Stomach (tissue), 19 donors: ENCODE data around the gene CHSY3. TPM values are rescaled to one million over a fixed set of nuclear protein-coding genes. Genes with fewer than 3 reads are reported as not detected.

ENCODE experiments used
- DNase-seq, 2 donors: peaks; one replicate each; pipeline versions ENCODE4 v3.0.0 to v3.0.0-alpha.2; 2013 to 2019
- H3K27ac ChIP-seq, 5 donors: fragments of 200-600 bp in 4 of 5; sonication (generic) in 4 of 5; one replicate each; pipeline ENCODE4 v1.5.1; 2013 to 2019; ENCODE audit warnings: mild to moderate bottlenecking in 1 of 5, moderate library complexity in 1 of 5
- H3K27me3 ChIP-seq, 3 donors: fragments of 200-600 bp; sonication (generic); one replicate each; pipeline ENCODE4 v1.5.1; 2017 to 2019; ENCODE audit warnings: mixed run types in 1 of 3
- H3K36me3 ChIP-seq, 4 donors: fragments of 200-600 bp; sonication (generic); 1 replicate in 3 of 4; 2 replicates in 1 of 4; pipeline ENCODE4 v1.5.1; 2016 to 2019
- H3K4me1 ChIP-seq, 4 donors: fragments of 200-600 bp; sonication (generic); one replicate each; pipeline ENCODE4 v1.5.1; 2016 to 2019
- H3K4me3 ChIP-seq, 4 donors: fragments of 200-600 bp; sonication (generic) in 3 of 4; one replicate each; pipeline ENCODE4 v1.5.1; 2016 to 2019; ENCODE audit warnings: mild to moderate bottlenecking in 1 of 4
- H3K9me3 ChIP-seq, 4 donors: fragments of 200-600 bp; sonication (generic); one replicate each; pipeline ENCODE4 v1.5.1; 2016 to 2019
- CTCF ChIP-seq, 7 experiments: fragments of 450-650 bp in 4 of 7; fragments of 200-600 bp in 3 of 7; sonication (generic) in 3 of 7; IDR thresholded peaks; one replicate each; pipeline ENCODE4 v1.5.1; 2016 to 2019; ENCODE audit warnings: antibody characterized with exemption in 7 of 7, control low read depth in 2 of 7, mild to moderate bottlenecking in 1 of 7
- EP300 ChIP-seq: sonication (generic); formaldehyde crosslinking; IDR thresholded peaks from one replicate; pipeline ENCODE4 v1.6.1; 2017; ENCODE audit warnings: antibody characterized with exemption
- POLR2A ChIP-seq, 4 donors: fragments of 450-650 bp; IDR thresholded peaks; one replicate each; pipeline ENCODE4 v1.6.1; 2016; ENCODE audit warnings: antibody characterized with exemption in 4 of 4, control low read depth in 2 of 4, mild to moderate bottlenecking in 1 of 4, moderate library complexity in 1 of 4
- POLR2AphosphoS5 ChIP-seq, 3 donors: sonication (generic); formaldehyde crosslinking; IDR thresholded peaks; one replicate each; pipeline ENCODE4 v1.6.1; 2016; ENCODE audit warnings: antibody characterized with exemption in 3 of 3
- WGBS, 5 donors: extraction: QIAGEN DNeasy Blood & Tissue Kit in 3 of 5; methylation state at CpG; one replicate each; pipeline versions ENCODE4 v1.1.5 to v1.1.7; 2013 to 2018; 5-methylcytosine and 5-hydroxymethylcytosine counted together
- intact Hi-C: fragments of 100-400 bp; cut with DNase I; formaldehyde crosslinking; loops from one replicate; pipeline ENCODE4 v1.15.1; 2023; ENCODE audit warnings: low total_unique reads
- long read RNA-seq, 10 donors: transcript quantifications; one replicate each; lab custom pipeline, GENCODE V29; 2026
- polyA plus RNA-seq, 3 donors: library from polyadenylated mRNA; stranded (reverse); fragments of 200-250 nt; gene quantifications; one replicate each; pipeline ENCODE4 v1.2.3, GENCODE V29; 2013
- total RNA-seq, 5 donors: library from RNA; depleted of rRNA; stranded (reverse); fragments of >200 nt; gene quantifications; one replicate each; pipeline versions ENCODE4 v1.1.0 to v1.2.3, GENCODE V29; 2014 to 2016
- donor health status: healthy with polysubstance abuse.
- donor health status: Bipolar disorder and iron deficiency.
- donor health status: healthy.

The CHSY3 gene
- total RNA-seq (1 to 10 TPM in 3 of 5 donors, under 1 TPM in 1, not detected in 1; under 0.01 to 6.1 (median 2.2) TPM), polyA plus RNA-seq (under 1 TPM; 0.15 to 0.31 (median 0.25) TPM)
- long read RNA-seq, donor 1: 0 reads
- long read RNA-seq, donor 2: 0 reads
- long read RNA-seq, donor 3: 0 reads
- long read RNA-seq, donor 4: 0 reads
- long read RNA-seq, donor 5: 0 reads
- long read RNA-seq, donor 6: 0 reads
- long read RNA-seq, donor 7: 0 reads
- long read RNA-seq, donor 8: 0 reads
- long read RNA-seq, donor 9: 0 reads
- long read RNA-seq, donor 10: 0 reads

DNA sequence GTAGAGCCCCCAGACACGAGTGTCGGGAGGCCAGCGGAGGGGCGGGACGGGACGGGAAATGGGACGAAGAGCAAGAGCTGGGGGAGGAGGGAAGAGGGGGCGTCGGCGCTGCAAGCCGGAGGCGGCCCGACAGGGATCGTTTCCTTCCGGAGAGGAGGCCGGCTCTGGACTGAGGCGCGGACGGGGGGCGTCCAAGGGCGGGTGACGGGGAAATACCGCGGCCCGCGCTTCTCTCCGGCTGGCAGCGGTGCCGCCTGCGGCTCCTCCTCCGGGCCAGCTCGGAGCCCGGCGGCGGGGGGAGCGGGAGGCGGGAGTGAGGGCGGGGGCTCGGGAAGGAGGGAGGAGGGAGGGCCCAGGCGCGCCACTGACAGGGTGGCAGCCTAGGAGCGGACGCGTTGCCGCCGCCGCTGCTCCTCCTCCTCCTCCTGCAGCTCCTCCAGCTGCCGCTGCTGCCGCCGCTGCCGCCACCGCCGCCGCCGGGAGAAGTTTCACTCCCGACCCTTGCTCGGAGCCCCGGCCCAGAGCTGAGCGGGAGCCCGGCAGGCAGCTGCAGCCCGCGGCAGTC is at the start of gene CHSY3:
TSS of gene CHSY3 (plus strand) at position 364 of the 565 bp plus-strand sequence.
- Histone ChIP-seq H3K4me3 (peak within 1 kb of the TSS; percentile 68 to 91 (median 70)), H3K4me1 (peaks cover 7 to 34% (median 29%) of the 10 kb centered on the region in 4 donors), H3K27ac (peak within 1 kb of the TSS; percentile 57 to 83 (median 81)), H3K27me3 (peaks cover 0 to 53% (median 25%) of the 10 kb centered on the region in 3 donors), H3K36me3 (no peaks in the 10 kb centered on the region), H3K9me3 (no peaks in the 10 kb centered on the region)
- peak; percentile 80 to 95 for DNase-seq
- 0 to 1% (median 0%) methylated on average over 15 to 59 of the region's 62 CpGs for WGBS, 5 donors
- intact Hi-C loops: no loop called here
- TF ChIP-seq EP300 (no peak), POLR2A (IDR thresholded peaks at IDR 0.05) (no peak), CTCF (IDR thresholded peaks at IDR 0.05) (no peak), POLR2AphosphoS5 (IDR thresholded peaks at IDR 0.05) (no peak)

GRCh38 chr5:129856325-129856724 is 47.9 kb upstream of the CHSY3 start:
- Histone ChIP-seq H3K27me3 (no peaks in the 10 kb centered on the region), H3K27ac (no peak overlapping the region), H3K4me3 (no peak overlapping the region), H3K4me1 (no peaks in the 10 kb centered on the region), H3K9me3 (no peaks in the 10 kb centered on the region), H3K36me3 (no peaks in the 10 kb centered on the region)
- intact Hi-C loops: no loop called here
- WGBS, 5 donors: 80 to 100% (median 99%) methylated on average over 1 of the region's 1 CpG
- TF ChIP-seq CTCF (IDR thresholded peaks at IDR 0.05) (no peak), POLR2AphosphoS5 (IDR thresholded peaks at IDR 0.05) (no peak), POLR2A (IDR thresholded peaks at IDR 0.05) (no peak), EP300 (no peak)
- no peak for DNase-seq

DNA sequence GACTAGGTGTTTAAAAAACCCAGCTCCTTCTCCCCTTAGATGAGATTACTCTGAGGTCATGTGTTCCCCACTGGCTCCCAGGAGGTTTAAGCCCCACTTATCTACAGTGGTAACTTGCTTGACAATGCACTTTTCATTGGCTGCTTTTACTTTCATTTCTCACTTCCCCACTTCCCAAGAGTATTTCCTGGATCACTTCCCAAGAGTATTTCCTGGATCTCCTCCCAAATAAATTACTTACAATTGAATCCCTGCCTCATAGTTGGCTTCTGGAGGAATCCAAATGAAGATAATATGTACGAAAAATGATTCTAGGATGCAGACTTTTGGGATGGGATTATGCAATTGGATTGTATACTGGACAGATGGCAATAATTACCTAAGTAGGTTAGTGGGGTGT is 47.1 kb upstream of the CHSY3 start:
- no peaks in the 10 kb centered on the region for H3K9me3 ChIP-seq
- intact Hi-C loops: no loop called here
- H3K4me3 ChIP-seq: no peak overlapping the region
- H3K27ac ChIP-seq: no peak overlapping the region
- WGBS, 5 donors: 50 to 55% (median 53%) methylated on average over 1 of the region's 1 CpG
- no peaks in the 10 kb centered on the region for H3K27me3 ChIP-seq
- TF ChIP-seq CTCF (IDR thresholded peaks at IDR 0.05) (no peak), EP300 (no peak), POLR2A (IDR thresholded peaks at IDR 0.05) (no peak), POLR2AphosphoS5 (IDR thresholded peaks at IDR 0.05) (no peak)
- no peaks in the 10 kb centered on the region for H3K36me3 ChIP-seq
- DNase-seq: peak in 1 of 2 donors; percentile 50
- no peaks in the 10 kb centered on the region for H3K4me1 ChIP-seq

DNA sequence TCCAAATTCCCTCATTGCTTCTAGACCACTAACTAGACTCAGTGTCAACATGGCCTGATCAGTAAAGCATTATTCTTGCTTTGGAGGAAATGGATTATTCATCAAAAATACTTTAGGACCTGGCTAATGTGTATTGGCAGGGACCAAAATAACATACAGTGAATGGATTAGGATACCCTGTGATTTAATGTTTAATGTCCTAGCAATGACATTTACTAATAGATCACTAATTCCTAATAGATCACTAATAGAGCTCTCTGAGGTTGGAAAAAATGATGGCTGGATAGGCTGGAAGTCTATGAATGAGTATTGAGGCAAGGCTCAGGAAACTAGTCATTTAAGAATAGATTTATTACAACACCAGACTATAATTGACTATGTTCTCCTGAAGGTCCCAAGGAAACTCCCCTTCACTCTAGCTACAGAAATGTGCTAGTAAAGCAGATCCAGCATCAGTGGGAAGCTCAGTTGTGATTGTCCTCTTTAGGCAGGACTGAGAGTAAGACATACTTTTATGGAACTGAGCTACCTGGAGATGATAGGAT is 46.1 kb upstream of the CHSY3 start:
- no peak for DNase-seq
- Histone ChIP-seq H3K36me3 (no peaks in the 10 kb centered on the region), H3K27me3 (no peaks in the 10 kb centered on the region), H3K27ac (no peak overlapping the region), H3K4me1 (no peaks in the 10 kb centered on the region), H3K9me3 (no peaks in the 10 kb centered on the region), H3K4me3 (no peak overlapping the region)
- intact Hi-C loops: no loop called here
- TF ChIP-seq EP300 (no peak), POLR2A (IDR thresholded peaks at IDR 0.05) (no peak), CTCF (IDR thresholded peaks at IDR 0.05) (no peak), POLR2AphosphoS5 (IDR thresholded peaks at IDR 0.05) (no peak)
